Astrocyte (in vitro differentiated cells and primary cell): ENCODE measurements around the gene KLF17. TPM values are rescaled to one million over a fixed set of nuclear protein-coding genes. Genes with fewer than 3 reads are reported as not detected.
A peak's percentile ranks its signal among the peaks of the same experiment; 100 is the strongest.

ENCODE experiments used
- DNase-seq: peaks from one replicate; pipeline ENCODE4 v3.0.0-alpha.2; 2010; ENCODE audit warnings: low read depth
- FAIRE-seq: peaks from 2 replicates; lab custom pipeline; 2011; peaks lifted over from hg19 to GRCh38; lab: Jason Lieb, UNC
- H2AFZ ChIP-seq: 2 replicates; pipeline ENCODE4 v1.6.0; 2012; ENCODE audit warnings: low read depth, low read length, inconsistent platforms
- H3K27ac ChIP-seq: 2 replicates; pipeline ENCODE4 v1.5.1; 2011; ENCODE audit warnings: low read depth, low read length, inconsistent platforms
- H3K27me3 ChIP-seq: 2 replicates; pipeline ENCODE4 v1.6.0; 2011; ENCODE audit warnings: low read length, inconsistent platforms; ENCODE audit not compliant: insufficient read depth
- H3K36me3 ChIP-seq: 2 replicates; pipeline ENCODE4 v1.5.1; 2011; ENCODE audit warnings: low read length, inconsistent platforms; ENCODE audit not compliant: insufficient read depth
- H3K4me1 ChIP-seq: 2 replicates; pipeline ENCODE4 v1.5.1; 2011; ENCODE audit warnings: low read length, inconsistent platforms; ENCODE audit not compliant: insufficient read depth
- H3K4me2 ChIP-seq: 2 replicates; pipeline ENCODE4 v1.6.0; 2012; ENCODE audit warnings: low read length, inconsistent platforms
- H3K4me3 ChIP-seq: 2 replicates; pipeline ENCODE4 v1.5.1; 2011; ENCODE audit warnings: low read depth, mild to moderate bottlenecking, low read length, inconsistent platforms; ENCODE audit not compliant: insufficient read depth
- H3K79me2 ChIP-seq: 2 replicates; pipeline ENCODE4 v1.6.0; 2012; ENCODE audit warnings: mild to moderate bottlenecking, low read length, inconsistent platforms; ENCODE audit not compliant: insufficient read depth
- H3K9ac ChIP-seq: 2 replicates; pipeline ENCODE4 v1.6.0; 2012; ENCODE audit warnings: mild to moderate bottlenecking, low read length, inconsistent platforms
- H3K9me3 ChIP-seq: 2 replicates; pipeline ENCODE4 v1.5.1; 2012; ENCODE audit warnings: low read depth, mild to moderate bottlenecking, low read length, inconsistent platforms; ENCODE audit not compliant: insufficient read depth
- H4K20me1 ChIP-seq: 2 replicates; pipeline ENCODE4 v1.6.0; 2012; ENCODE audit warnings: low read length, inconsistent platforms; ENCODE audit not compliant: insufficient read depth
- H3K27ac Mint-ChIP-seq: one replicate; pipeline ENCODE4 v1.8.0; 2021; ENCODE audit warnings: mild to moderate bottlenecking, mixed read lengths; ENCODE audit not compliant: unreplicated experiment
- H3K27me3 Mint-ChIP-seq: one replicate; pipeline ENCODE4 v1.8.0; 2021; ENCODE audit warnings: low read depth, mixed read lengths; ENCODE audit not compliant: unreplicated experiment
- H3K36me3 Mint-ChIP-seq: one replicate; pipeline ENCODE4 v1.8.0; 2021; ENCODE audit warnings: low read depth, mixed read lengths; ENCODE audit not compliant: unreplicated experiment
- H3K4me1 Mint-ChIP-seq: one replicate; pipeline ENCODE4 v1.8.0; 2021; ENCODE audit warnings: low read depth, mixed read lengths; ENCODE audit not compliant: unreplicated experiment
- H3K4me3 Mint-ChIP-seq: one replicate; pipeline ENCODE4 v1.8.0; 2021; ENCODE audit warnings: mild to moderate bottlenecking, moderate library complexity, mixed read lengths; ENCODE audit not compliant: unreplicated experiment
- H3K9me3 Mint-ChIP-seq: one replicate; pipeline ENCODE4 v1.8.0; 2021; ENCODE audit warnings: mild to moderate bottlenecking, mixed read lengths; ENCODE audit not compliant: unreplicated experiment
- CTCF ChIP-seq: IDR thresholded peaks from 2 replicates; pipeline ENCODE4 v1.5.1; 2011; ENCODE audit warnings: low read depth, mild to moderate bottlenecking, inconsistent platforms, low read length, moderate library complexity; ENCODE audit not compliant: insufficient read depth
- EZH2 ChIP-seq: IDR thresholded peaks from 2 replicates; pipeline ENCODE4 v1.6.1; 2012; ENCODE audit warnings: mild to moderate bottlenecking, low read length, inconsistent platforms; ENCODE audit not compliant: insufficient read depth
- total RNA-seq: library from RNA; stranded (reverse); gene quantifications from 2 replicates; pipeline ENCODE4 v1.2.1, GENCODE V29; 2021

KLF17 gene
- total RNA-seq, 1 donor from 2014 or later = 0.09 TPM

GRCh38 chr1:44168520-44169098 is 50.0 kb downstream of the KLF17 start:
- Mint-ChIP-seq H3K4me1 (no peaks in the 10 kb centered on the region), H3K36me3 (no peaks in the 10 kb centered on the region)

GRCh38 chr1:44170281-44170823 is 51.7 kb downstream of the KLF17 start:
- Mint-ChIP-seq H3K4me3 (no peak overlapping the region), H3K4me1 (no peaks in the 10 kb centered on the region), H3K27me3 (no peaks in the 10 kb centered on the region), H3K9me3 (peaks cover 15% of the 10 kb centered on the region), H3K27ac (no peak overlapping the region), H3K36me3 (no peaks in the 10 kb centered on the region)
- H3K27ac ChIP-seq = no peak overlapping the region
- peak; percentile 47 for DNase-seq
- FAIRE-seq = no peak
- no peaks in the 10 kb centered on the region for H4K20me1 ChIP-seq
- H3K4me2 ChIP-seq = no peak overlapping the region
- no peaks in the 10 kb centered on the region for H3K36me3 ChIP-seq
- H3K79me2 ChIP-seq = no peaks in the 10 kb centered on the region
- no peak overlapping the region for H3K4me3 ChIP-seq
- no peak for TF ChIP-seq CTCF
- TF ChIP-seq EZH2 = no peak
- H3K4me1 ChIP-seq = no peaks in the 10 kb centered on the region
- H3K27me3 ChIP-seq = no peaks in the 10 kb centered on the region
- peaks cover 2% of the 10 kb centered on the region for H3K9me3 ChIP-seq
- H2AFZ ChIP-seq = no peak overlapping the region
- H3K9ac ChIP-seq = no peak overlapping the region

More at GRCh38 chr1:44168520-44169098, 50.0 kb downstream of the KLF17 start:
- Histone ChIP-seq H3K4me2 (no peak overlapping the region), H2AFZ (no peak overlapping the region), H3K4me1 (no peaks in the 10 kb centered on the region), H3K27me3 (no peaks in the 10 kb centered on the region), H3K4me3 (no peak overlapping the region), H3K79me2 (no peaks in the 10 kb centered on the region), H3K9me3 (peaks cover 2% of the 10 kb centered on the region), H3K36me3 (no peaks in the 10 kb centered on the region), H4K20me1 (no peaks in the 10 kb centered on the region), H3K27ac (no peak overlapping the region), H3K9ac (no peak overlapping the region)
- Mint-ChIP-seq H3K9me3 (peaks cover 7% of the 10 kb centered on the region), H3K27ac (no peak overlapping the region), H3K4me3 (no peak overlapping the region), H3K27me3 (no peaks in the 10 kb centered on the region)
- FAIRE-seq (no peak), DNase-seq (no peak)
- TF ChIP-seq EZH2 = no peak
- no peak for TF ChIP-seq CTCF

GRCh38 chr1:44174630-44175029 is 56.0 kb downstream of the KLF17 start:
- FAIRE-seq = no peak
- no peak overlapping the region for H2AFZ ChIP-seq

More at GRCh38 chr1:44174630-44175029, 56.0 kb downstream of the KLF17 start:
- Histone ChIP-seq H3K4me2 (no peak overlapping the region), H3K9ac (no peak overlapping the region), H3K79me2 (no peaks in the 10 kb centered on the region), H3K27me3 (no peaks in the 10 kb centered on the region), H3K36me3 (no peaks in the 10 kb centered on the region), H3K4me1 (no peaks in the 10 kb centered on the region), H3K4me3 (no peak overlapping the region), H3K9me3 (no peaks in the 10 kb centered on the region), H4K20me1 (no peaks in the 10 kb centered on the region), H3K27ac (no peak overlapping the region)
- peaks cover 12% of the 10 kb centered on the region for H3K9me3 Mint-ChIP-seq
- no peak for DNase-seq
- no peak overlapping the region for H3K27ac Mint-ChIP-seq
- H3K36me3 Mint-ChIP-seq = no peaks in the 10 kb centered on the region
- H3K4me1 Mint-ChIP-seq = no peaks in the 10 kb centered on the region
- TF ChIP-seq CTCF = no peak
- TF ChIP-seq EZH2 = no peak
- H3K4me3 Mint-ChIP-seq = no peak overlapping the region
- H3K27me3 Mint-ChIP-seq = no peaks in the 10 kb centered on the region
